SH-SY5Y (cell line): Measurements from ENCODE around the gene ADCY3.

Experiments used
- GATA2 ChIP-seq: IDR thresholded peaks from 2 replicates; pipeline ENCODE4 v1.6.1; 2011; ENCODE audit warnings: mild to moderate bottlenecking, low read depth, low read length
- GATA3 ChIP-seq: IDR thresholded peaks from 2 replicates; pipeline ENCODE4 v1.6.1; 2011; ENCODE audit warnings: low read depth, mild to moderate bottlenecking, low read length, moderate library complexity

DNA sequence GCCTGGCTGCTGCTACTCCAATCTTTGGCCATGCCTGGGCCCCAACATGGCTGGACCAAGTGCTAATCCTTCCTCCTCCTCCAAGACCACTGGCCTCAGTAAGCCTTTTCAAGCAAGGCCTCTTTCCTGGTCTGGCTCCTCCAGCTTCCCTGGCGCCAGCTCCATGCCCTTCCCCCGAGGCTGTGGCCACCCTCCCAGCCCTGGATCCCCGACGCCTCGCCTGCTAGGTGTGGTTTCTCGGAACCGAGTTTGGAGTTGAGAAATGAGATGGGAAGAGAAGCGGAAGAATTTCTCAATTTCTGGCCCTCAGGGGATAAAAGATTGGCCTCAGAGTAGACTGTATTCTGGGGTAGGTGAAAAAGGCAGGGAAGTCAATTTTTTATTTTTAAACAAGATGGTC, 46.4 kb downstream of the ADCY3 start:
- TF ChIP-seq GATA3 (no peak), GATA2 (no peak)
